Stimulated activated CD4-positive, alpha-beta T cell treated with anti-CD3 and anti-CD28 coated beads, Interleukin-12 subunit alpha, Interleukin-12 subunit beta, amount 100 ng/mL, for 24 hours (primary cell): ENCODE measurements around the gene VPS13D.
"Not testable (repeated sequence)": the region's sequence is repeated elsewhere in the genome, so short reads cannot be mapped to it uniquely, and the experiment has no call there.

Experiments
- DNase-seq, 2 experiments: peaks; one replicate each; pipeline ENCODE4 v3.0.0-alpha.2; 2020; ENCODE audit warnings: low read depth in 2 of 2

The VPS13D gene

GRCh38 chr1:12469990-12470389 lies 240.2 kb downstream of the VPS13D start:
- DNase-seq: no peak

- DNase-seq: not testable (repeated sequence)
Observed at GRCh38 chr1:12470916-12471315, 241.1 kb downstream of the VPS13D start.

- DNase-seq: no peak
Observed at GRCh38 chr1:12472156-12472797, 242.4 kb downstream of the VPS13D start.

GRCh38 chr1:12472798-12473551 lies 243.1 kb downstream of the VPS13D start:
- peak; percentile 59 to 78 for DNase-seq

GRCh38 chr1:12473596-12474362 lies 243.9 kb downstream of the VPS13D start:
- no peak for DNase-seq

- DNase-seq: no peak
Observed at GRCh38 chr1:12475101-12475500, 245.3 kb downstream of the VPS13D start.

GRCh38 chr1:12475530-12475934 lies 245.7 kb downstream of the VPS13D start:
- DNase-seq: no peak

- DNase-seq: no peak
Observed at GRCh38 chr1:12475947-12476346, 246.1 kb downstream of the VPS13D start.

- no peak for DNase-seq
Observed at GRCh38 chr1:12477314-12477713, 247.5 kb downstream of the VPS13D start.

GRCh38 chr1:12477936-12478611 lies 248.2 kb downstream of the VPS13D start:
- DNase-seq: no peak

- no peak for DNase-seq
Observed at GRCh38 chr1:12478612-12478985, 248.8 kb downstream of the VPS13D start.

GRCh38 chr1:12479311-12479710 lies 249.5 kb downstream of the VPS13D start:
- DNase-seq: no peak

- DNase-seq: no peak
Observed at GRCh38 chr1:12480041-12480440, 250.2 kb downstream of the VPS13D start.

GRCh38 chr1:12480748-12481362 lies 251.0 kb downstream of the VPS13D start:
- DNase-seq: no peak

GRCh38 chr1:12481928-12482327 lies 252.1 kb downstream of the VPS13D start:
- no peak for DNase-seq

GRCh38 chr1:12482988-12483387 lies 253.2 kb downstream of the VPS13D start:
- no peak for DNase-seq

- no peak for DNase-seq
Observed at GRCh38 chr1:12485231-12486058, 255.6 kb downstream of the VPS13D start.

GRCh38 chr1:12486059-12486341 lies 256.2 kb downstream of the VPS13D start:
- DNase-seq: no peak

GRCh38 chr1:12486401-12487005 lies 256.7 kb downstream of the VPS13D start:
- no peak for DNase-seq

GRCh38 chr1:12487520-12487919 lies 257.7 kb downstream of the VPS13D start:
- DNase-seq: no peak
